Gastrocnemius medialis (tissue), 4 donors: ENCODE data around the gene MPC1L.

Source experiments
- POLR2A ChIP-seq, 2 donors: fragments of 450-650 bp; IDR thresholded peaks; one replicate each; pipeline ENCODE4 v1.6.1; 2017; ENCODE audit warnings: antibody characterized with exemption in 2 of 2, mild to moderate bottlenecking in 2 of 2, moderate library complexity in 2 of 2
- TF ChIP-seq, protein P1 (sequence below), 5 experiments: fragments of 450-650 bp in 3 of 5; fragments of 200-600 bp in 2 of 5; sonication (generic) in 2 of 5; IDR thresholded peaks in 4 of 5; conservative IDR thresholded peaks in 1 of 5; 1 replicate in 4 of 5; 2 replicates in 1 of 5; pipeline ENCODE4 v1.5.1; 2016 to 2019; ENCODE audit warnings: antibody characterized with exemption in 5 of 5, mild to moderate bottlenecking in 3 of 5, moderate library complexity in 3 of 5

DNA sequence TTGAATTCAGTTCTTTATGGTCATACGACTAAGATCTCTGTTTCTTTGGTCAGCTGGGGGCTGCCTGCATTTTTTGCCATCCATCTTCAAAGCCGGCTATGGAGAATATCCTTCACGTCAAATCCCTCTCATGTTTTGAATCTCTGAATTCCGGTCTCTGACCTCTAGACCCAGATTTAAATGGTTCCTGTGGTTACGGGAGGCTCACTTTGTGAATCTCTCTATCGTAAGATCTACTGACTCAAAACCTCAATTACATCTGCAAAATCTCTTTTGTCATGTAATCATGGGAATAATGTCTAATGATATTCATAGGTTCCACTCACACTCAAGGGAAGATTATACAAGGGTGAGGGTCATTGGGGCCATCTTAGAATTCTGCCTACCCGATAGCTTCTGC lies 5.7 kb upstream of the MPC1L start:
- TF ChIP-seq POLR2A (IDR thresholded peaks at IDR 0.05): no peak
- TF ChIP-seq, protein P1, sequence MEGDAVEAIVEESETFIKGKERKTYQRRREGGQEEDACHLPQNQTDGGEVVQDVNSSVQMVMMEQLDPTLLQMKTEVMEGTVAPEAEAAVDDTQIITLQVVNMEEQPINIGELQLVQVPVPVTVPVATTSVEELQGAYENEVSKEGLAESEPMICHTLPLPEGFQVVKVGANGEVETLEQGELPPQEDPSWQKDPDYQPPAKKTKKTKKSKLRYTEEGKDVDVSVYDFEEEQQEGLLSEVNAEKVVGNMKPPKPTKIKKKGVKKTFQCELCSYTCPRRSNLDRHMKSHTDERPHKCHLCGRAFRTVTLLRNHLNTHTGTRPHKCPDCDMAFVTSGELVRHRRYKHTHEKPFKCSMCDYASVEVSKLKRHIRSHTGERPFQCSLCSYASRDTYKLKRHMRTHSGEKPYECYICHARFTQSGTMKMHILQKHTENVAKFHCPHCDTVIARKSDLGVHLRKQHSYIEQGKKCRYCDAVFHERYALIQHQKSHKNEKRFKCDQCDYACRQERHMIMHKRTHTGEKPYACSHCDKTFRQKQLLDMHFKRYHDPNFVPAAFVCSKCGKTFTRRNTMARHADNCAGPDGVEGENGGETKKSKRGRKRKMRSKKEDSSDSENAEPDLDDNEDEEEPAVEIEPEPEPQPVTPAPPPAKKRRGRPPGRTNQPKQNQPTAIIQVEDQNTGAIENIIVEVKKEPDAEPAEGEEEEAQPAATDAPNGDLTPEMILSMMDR (IDR thresholded peaks at IDR 0.05 in 4 of 5, conservative IDR thresholded peaks at IDR 0.05 in 1 of 5): no peak
